PFSK-1 (cell line): ENCODE data around the gene MYO7A.

ENCODE experiments used
- FOXP2 ChIP-seq: optimal IDR thresholded peaks from 2 replicates; pipeline ENCODE3; 2011; ENCODE audit warnings: borderline replicate concordance, control low read depth, inconsistent platforms; ENCODE audit not compliant: insufficient read depth; ENCODE audit errors: extremely low read length, extremely low read depth
- TAF1 ChIP-seq: IDR thresholded peaks from 2 replicates; pipeline ENCODE4 v1.6.1; 2012; ENCODE audit warnings: low read length, control low read depth, borderline replicate concordance; ENCODE audit not compliant: insufficient read depth

GRCh38 chr11:77090373-77091111, 37.5 kb upstream of the MYO7A start:
- no peak for TF ChIP-seq TAF1
- no peak for TF ChIP-seq FOXP2
